A549 (cell line): ENCODE data around the gene CTNNA3. TPM values are rescaled to one million over a fixed set of nuclear protein-coding genes. Genes with fewer than 3 reads are reported as not detected.

Experiments
- ATAC-seq, 2 experiments: fragments of 200-7000 bp in 1 of 2; fragments of >200 bp in 1 of 2; cut with Nextera tagmentation in 1 of 2; cut with Tn5 transposase in 1 of 2; 3 replicates each; pipeline versions ENCODE4 v1.8.0 to v1.9.1; 2018 to 2020; ENCODE audit warnings: mild to moderate bottlenecking in 1 of 2, moderate library complexity in 1 of 2
- CTCF ChIA-PET: fragments of 300-600 bp; sonication (Branson Sonifier 250); formaldehyde crosslinking; extraction: SDS; loops from one replicate; lab custom pipeline; 2021; ENCODE audit warnings: antibody characterized with exemption, inconsistent platforms; lab: Yijun Ruan, JAX
- POLR2A ChIA-PET: fragments of 350-600 bp; formaldehyde crosslinking; extraction: SDS; loops from one replicate; lab custom pipeline; 2021; ENCODE audit warnings: antibody characterized with exemption, inconsistent platforms; lab: Yijun Ruan, JAX
- DNase-seq, 2 experiments: peaks; one replicate each; pipeline versions ENCODE4 v3.0.0 to v3.0.0-alpha.2; 2011 to 2016; ENCODE audit warnings: low read depth in 1 of 2, low spot score in 1 of 2
- FAIRE-seq: peaks from 2 replicates; lab custom pipeline; 2011; peaks lifted over from hg19 to GRCh38; lab: Jason Lieb, UNC
- H3K27ac ChIP-seq, 2 experiments: fragments of >200 bp; sonication (Bioruptor Twin); formaldehyde crosslinking; 3 replicates each; pipeline ENCODE4 v1.5.1; 2016 to 2017
- H3K4me1 ChIP-seq: fragments of >200 bp; sonication (Bioruptor Twin); formaldehyde crosslinking; 3 replicates; pipeline ENCODE4 v1.6.1; 2016
- H3K4me2 ChIP-seq: fragments of >200 bp; sonication (Bioruptor Twin); formaldehyde crosslinking; 3 replicates; pipeline ENCODE4 v1.6.1; 2016
- H3K4me3 ChIP-seq: fragments of >200 bp; sonication (Bioruptor Twin); formaldehyde crosslinking; 3 replicates; pipeline ENCODE4 v1.5.1; 2016
- H3K9me3 ChIP-seq: fragments of >200 bp; sonication (Bioruptor Twin); formaldehyde crosslinking; 3 replicates; pipeline ENCODE4 v1.6.1; 2016
- CEBPB ChIP-seq, 2 experiments: fragments of >200 bp in 1 of 2; sonication (Bioruptor Twin) in 1 of 2; formaldehyde crosslinking in 1 of 2; IDR thresholded peaks; 2 replicates each; pipeline ENCODE4 v1.6.1; 2012 to 2016
- CHD2 ChIP-seq: fragments of 150-350 bp; IDR thresholded peaks from 2 replicates; pipeline ENCODE4 v1.6.1; 2014; ENCODE audit warnings: low read length; ENCODE audit not compliant: partially characterized antibody
- FOSB ChIP-seq: fragments of 250-450 bp; sonication (Bioruptor Pico); IDR thresholded peaks from 2 replicates; pipeline ENCODE4 v1.5.0; 2020; ENCODE audit warnings: mild to moderate bottlenecking, moderate library complexity
- GATA3 ChIP-seq: IDR thresholded peaks from 2 replicates; pipeline ENCODE4 v1.6.1; 2012; ENCODE audit warnings: borderline replicate concordance
- HOXB13 ChIP-seq: fragments of 250-450 bp; sonication (Bioruptor Pico); IDR thresholded peaks from 2 replicates; pipeline ENCODE4 v1.5.0; 2020; ENCODE audit warnings: low read depth, mild to moderate bottlenecking, moderate library complexity
- JUNB ChIP-seq: fragments of >200 bp; sonication (Bioruptor Twin); formaldehyde crosslinking; IDR thresholded peaks from 2 replicates; pipeline ENCODE4 v1.6.1; 2016
- KDM1A ChIP-seq: fragments of 200-600 bp; sonication (generic); IDR thresholded peaks from 2 replicates; pipeline ENCODE4 v1.6.1; 2016; ENCODE audit warnings: low read depth, mild to moderate bottlenecking
- KDM5A ChIP-seq: fragments of 200-600 bp; sonication (generic); IDR thresholded peaks from 2 replicates; pipeline ENCODE4 v1.6.1; 2016; ENCODE audit warnings: antibody characterized with exemption, mild to moderate bottlenecking
- NFE2L2 ChIP-seq: fragments of 150-350 bp; conservative IDR thresholded peaks from 2 replicates; pipeline ENCODE4 v1.6.1; 2014; ENCODE audit warnings: low read length
- NPAS2 ChIP-seq: fragments of 250-450 bp; sonication (Bioruptor Pico); IDR thresholded peaks from 2 replicates; pipeline ENCODE4 v1.8.0; 2022; ENCODE audit warnings: mild to moderate bottlenecking, moderate library complexity, borderline replicate concordance
- RARB ChIP-seq: fragments of 250-450 bp; sonication (Bioruptor Pico); IDR thresholded peaks from 2 replicates; pipeline ENCODE4 v1.8.0; 2021; ENCODE audit warnings: mild to moderate bottlenecking, moderate library complexity
- RFX5 ChIP-seq: fragments of 450-650 bp; IDR thresholded peaks from 2 replicates; pipeline ENCODE4 v1.7.1; 2014; ENCODE audit warnings: antibody characterized with exemption, mild to moderate bottlenecking, moderate library complexity
- RNF2 ChIP-seq: fragments of 200-600 bp; sonication (generic); IDR thresholded peaks from 2 replicates; pipeline ENCODE4 v1.6.1; 2016; ENCODE audit warnings: low read depth, mild to moderate bottlenecking, antibody characterized with exemption, moderate library complexity, borderline replicate concordance
- ZFP36 ChIP-seq: fragments of 450-650 bp; IDR thresholded peaks from 2 replicates; pipeline ENCODE4 v1.6.1; 2014; ENCODE audit warnings: borderline replicate concordance; ENCODE audit not compliant: partially characterized antibody
- WGBS: methylation state at CpG from one replicate; pipeline ENCODE4 v1.1.6; 2017; ENCODE audit errors: missing lambda C conversion rate; 5-methylcytosine and 5-hydroxymethylcytosine counted together
- polyA plus RNA-seq, 4 experiments: library from polyadenylated mRNA; depleted of rRNA in 3 of 4; stranded (reverse); fragments of >200 nt; fragmentation: RNase III in 1 of 4; extraction: RNeasy Plus Mini Kit Qiagen cat#74134 plus additional on column Dnase treatment in 1 of 4; gene quantifications; 2 replicates in 3 of 4; 3 replicates in 1 of 4; pipeline ENCODE4 v1.2.3, GENCODE V29; 2011 to 2017
- TF ChIP-seq, protein P1 (sequence below): IDR thresholded peaks from 2 replicates; pipeline ENCODE4 v1.6.1; 2012
- TF ChIP-seq, protein P2 (sequence below): IDR thresholded peaks from 2 replicates; pipeline ENCODE4 v1.6.1; 2012; ENCODE audit warnings: low read depth, borderline replicate concordance
- TF ChIP-seq, protein P3 (sequence below): fragments of >200 bp; sonication (Bioruptor Twin); formaldehyde crosslinking; IDR thresholded peaks from 2 replicates; pipeline ENCODE4 v1.6.1; 2016
- TF ChIP-seq, protein P4 (sequence below): fragments of 200-600 bp; sonication (generic); IDR thresholded peaks from 2 replicates; pipeline ENCODE4 v1.6.1; 2016; ENCODE audit warnings: antibody characterized with exemption, mild to moderate bottlenecking, moderate library complexity
- TF ChIP-seq, protein P5 (sequence below): fragments of 250-450 bp; sonication (Bioruptor Pico); IDR thresholded peaks from 2 replicates; pipeline ENCODE4 v1.5.0; 2020; ENCODE audit warnings: low read depth, mild to moderate bottlenecking, moderate library complexity
- TF ChIP-seq, protein P6 (sequence below): fragments of 250-450 bp; sonication (Bioruptor Pico); IDR thresholded peaks from 2 replicates; pipeline ENCODE4 v1.5.0; 2021; ENCODE audit warnings: mild to moderate bottlenecking, moderate library complexity, borderline replicate concordance

CTNNA3 gene
- polyA plus RNA-seq, 2 of the 4 experiments (the other 2 are of a cell fraction): not detected

DNA sequence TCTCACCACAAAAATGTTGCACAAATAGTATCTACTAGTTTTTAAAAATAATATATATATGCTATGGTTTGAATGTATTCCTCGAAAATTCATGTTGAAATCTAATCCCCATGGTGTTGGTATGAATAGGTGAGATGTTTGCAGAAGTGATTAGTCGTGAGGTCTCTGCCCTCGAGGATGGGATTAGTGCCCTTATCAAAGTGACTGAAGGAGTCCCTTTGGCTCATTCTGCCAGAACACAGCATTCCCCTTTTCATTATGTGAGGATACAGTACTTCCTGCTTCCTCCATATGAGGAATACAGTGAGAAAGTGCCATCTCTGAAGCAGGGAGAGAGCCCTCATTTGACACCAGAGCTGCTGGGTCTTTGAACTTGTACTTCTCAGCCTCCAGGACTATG lies 1547.7 kb downstream of the CTNNA3 start:
- H3K9me3 ChIP-seq: no peaks in the 10 kb centered on the region
- FAIRE-seq: no peak
- H3K4me1 ChIP-seq: no peaks in the 10 kb centered on the region
- POLR2A ChIA-PET: no interaction called here
- 9% methylated on average over 3 of the region's 3 CpGs for WGBS
- H3K4me2 ChIP-seq: no peak overlapping the region
- CTCF ChIA-PET: no interaction called here
- no peak for TF ChIP-seq CEBPB (IDR thresholded peaks at IDR 0.05)
- TF ChIP-seq, protein P1, sequence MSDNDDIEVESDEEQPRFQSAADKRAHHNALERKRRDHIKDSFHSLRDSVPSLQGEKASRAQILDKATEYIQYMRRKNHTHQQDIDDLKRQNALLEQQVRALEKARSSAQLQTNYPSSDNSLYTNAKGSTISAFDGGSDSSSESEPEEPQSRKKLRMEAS: no peak
- no peak for TF ChIP-seq ZFP36
- TF ChIP-seq, protein P2, sequence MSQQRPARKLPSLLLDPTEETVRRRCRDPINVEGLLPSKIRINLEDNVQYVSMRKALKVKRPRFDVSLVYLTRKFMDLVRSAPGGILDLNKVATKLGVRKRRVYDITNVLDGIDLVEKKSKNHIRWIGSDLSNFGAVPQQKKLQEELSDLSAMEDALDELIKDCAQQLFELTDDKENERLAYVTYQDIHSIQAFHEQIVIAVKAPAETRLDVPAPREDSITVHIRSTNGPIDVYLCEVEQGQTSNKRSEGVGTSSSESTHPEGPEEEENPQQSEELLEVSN: no peak
- TF ChIP-seq, protein P3, sequence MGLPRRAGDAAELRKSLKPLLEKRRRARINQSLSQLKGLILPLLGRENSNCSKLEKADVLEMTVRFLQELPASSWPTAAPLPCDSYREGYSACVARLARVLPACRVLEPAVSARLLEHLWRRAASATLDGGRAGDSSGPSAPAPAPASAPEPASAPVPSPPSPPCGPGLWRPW: no peak
- TF ChIP-seq NFE2L2: no peak
- TF ChIP-seq RARB (CRISPR knock-in tag): no peak
- TF ChIP-seq CHD2: no peak
- TF ChIP-seq, protein P4, sequence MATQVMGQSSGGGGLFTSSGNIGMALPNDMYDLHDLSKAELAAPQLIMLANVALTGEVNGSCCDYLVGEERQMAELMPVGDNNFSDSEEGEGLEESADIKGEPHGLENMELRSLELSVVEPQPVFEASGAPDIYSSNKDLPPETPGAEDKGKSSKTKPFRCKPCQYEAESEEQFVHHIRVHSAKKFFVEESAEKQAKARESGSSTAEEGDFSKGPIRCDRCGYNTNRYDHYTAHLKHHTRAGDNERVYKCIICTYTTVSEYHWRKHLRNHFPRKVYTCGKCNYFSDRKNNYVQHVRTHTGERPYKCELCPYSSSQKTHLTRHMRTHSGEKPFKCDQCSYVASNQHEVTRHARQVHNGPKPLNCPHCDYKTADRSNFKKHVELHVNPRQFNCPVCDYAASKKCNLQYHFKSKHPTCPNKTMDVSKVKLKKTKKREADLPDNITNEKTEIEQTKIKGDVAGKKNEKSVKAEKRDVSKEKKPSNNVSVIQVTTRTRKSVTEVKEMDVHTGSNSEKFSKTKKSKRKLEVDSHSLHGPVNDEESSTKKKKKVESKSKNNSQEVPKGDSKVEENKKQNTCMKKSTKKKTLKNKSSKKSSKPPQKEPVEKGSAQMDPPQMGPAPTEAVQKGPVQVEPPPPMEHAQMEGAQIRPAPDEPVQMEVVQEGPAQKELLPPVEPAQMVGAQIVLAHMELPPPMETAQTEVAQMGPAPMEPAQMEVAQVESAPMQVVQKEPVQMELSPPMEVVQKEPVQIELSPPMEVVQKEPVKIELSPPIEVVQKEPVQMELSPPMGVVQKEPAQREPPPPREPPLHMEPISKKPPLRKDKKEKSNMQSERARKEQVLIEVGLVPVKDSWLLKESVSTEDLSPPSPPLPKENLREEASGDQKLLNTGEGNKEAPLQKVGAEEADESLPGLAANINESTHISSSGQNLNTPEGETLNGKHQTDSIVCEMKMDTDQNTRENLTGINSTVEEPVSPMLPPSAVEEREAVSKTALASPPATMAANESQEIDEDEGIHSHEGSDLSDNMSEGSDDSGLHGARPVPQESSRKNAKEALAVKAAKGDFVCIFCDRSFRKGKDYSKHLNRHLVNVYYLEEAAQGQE: no peak
- TF ChIP-seq RFX5: no peak
- TF ChIP-seq, protein P5, sequence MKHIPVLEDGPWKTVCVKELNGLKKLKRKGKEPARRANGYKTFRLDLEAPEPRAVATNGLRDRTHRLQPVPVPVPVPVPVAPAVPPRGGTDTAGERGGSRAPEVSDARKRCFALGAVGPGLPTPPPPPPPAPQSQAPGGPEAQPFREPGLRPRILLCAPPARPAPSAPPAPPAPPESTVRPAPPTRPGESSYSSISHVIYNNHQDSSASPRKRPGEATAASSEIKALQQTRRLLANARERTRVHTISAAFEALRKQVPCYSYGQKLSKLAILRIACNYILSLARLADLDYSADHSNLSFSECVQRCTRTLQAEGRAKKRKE: no peak
- no peak for TF ChIP-seq FOSB (CRISPR knock-in tag)
- TF ChIP-seq KDM1A: no peak
- no peak for TF ChIP-seq HOXB13 (CRISPR knock-in tag)
- TF ChIP-seq NPAS2 (CRISPR knock-in tag): no peak
- TF ChIP-seq, protein P6, sequence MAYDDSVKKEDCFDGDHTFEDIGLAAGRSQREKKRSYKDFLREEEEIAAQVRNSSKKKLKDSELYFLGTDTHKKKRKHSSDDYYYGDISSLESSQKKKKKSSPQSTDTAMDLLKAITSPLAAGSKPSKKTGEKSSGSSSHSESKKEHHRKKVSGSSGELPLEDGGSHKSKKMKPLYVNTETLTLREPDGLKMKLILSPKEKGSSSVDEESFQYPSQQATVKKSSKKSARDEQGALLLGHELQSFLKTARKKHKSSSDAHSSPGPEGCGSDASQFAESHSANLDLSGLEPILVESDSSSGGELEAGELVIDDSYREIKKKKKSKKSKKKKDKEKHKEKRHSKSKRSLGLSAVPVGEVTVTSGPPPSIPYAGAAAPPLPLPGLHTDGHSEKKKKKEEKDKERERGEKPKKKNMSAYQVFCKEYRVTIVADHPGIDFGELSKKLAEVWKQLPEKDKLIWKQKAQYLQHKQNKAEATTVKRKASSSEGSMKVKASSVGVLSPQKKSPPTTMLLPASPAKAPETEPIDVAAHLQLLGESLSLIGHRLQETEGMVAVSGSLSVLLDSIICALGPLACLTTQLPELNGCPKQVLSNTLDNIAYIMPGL (CRISPR knock-in tag): no peak
- TF ChIP-seq JUNB: no peak
- TF ChIP-seq KDM5A: no peak
- TF ChIP-seq, all 56 proteins: peak for 0
- no peak overlapping the region for H3K4me3 ChIP-seq
- no peak overlapping the region for H3K27ac ChIP-seq
- ATAC-seq (no peak), DNase-seq (no peak)

DNA sequence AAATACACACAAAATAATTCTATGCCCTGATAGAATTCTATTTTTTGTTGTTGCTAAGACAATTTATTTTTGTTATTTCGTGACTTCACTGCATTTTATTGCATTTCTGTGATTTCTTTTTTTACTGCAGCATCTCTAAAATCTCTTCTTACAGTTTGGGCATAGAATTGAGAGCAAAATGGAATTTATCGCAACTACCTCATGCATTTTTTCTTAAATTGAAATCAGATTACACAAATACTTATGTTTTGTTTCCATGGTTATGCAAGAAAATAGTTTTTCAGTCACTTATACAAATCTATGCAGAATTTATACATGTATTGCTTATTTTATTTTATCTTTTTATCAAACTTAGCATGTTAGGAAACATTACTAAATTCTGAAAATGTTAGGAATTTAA lies 1552.0 kb downstream of the CTNNA3 start:
- ChIA-PET CTCF (no interaction called here), POLR2A (no interaction called here)
- 34% methylated on average over 2 of the region's 2 CpGs for WGBS
- no peak for DNase-seq
- no peak for ATAC-seq
- H3K4me1 ChIP-seq: no peaks in the 10 kb centered on the region
- H3K4me3 ChIP-seq: no peak overlapping the region
- H3K27ac ChIP-seq: no peak overlapping the region
- TF ChIP-seq RNF2 (no peak), GATA3 (no peak)
- no peak for FAIRE-seq
- no peaks in the 10 kb centered on the region for H3K9me3 ChIP-seq
- H3K4me2 ChIP-seq: no peak overlapping the region
